Measurements from ENCODE around the gene DNAJA1. TPM values are rescaled to one million over a fixed set of nuclear protein-coding genes. Genes with fewer than 3 reads are reported as not detected.
"Not testable (repeated sequence)": the region's sequence is repeated elsewhere in the genome, so short reads cannot be mapped to it uniquely, and the experiment has no call there.

DNAJA1 gene
- polyA plus RNA-seq (2013, experiment 1 of 4), result 228 TPM
- polyA plus RNA-seq (2013, experiment 2 of 4), result 202 TPM
- 154 TPM for polyA plus RNA-seq (2013, experiment 3 of 4)
- polyA plus RNA-seq (2013, experiment 4 of 4), result 171 TPM

DNA sequence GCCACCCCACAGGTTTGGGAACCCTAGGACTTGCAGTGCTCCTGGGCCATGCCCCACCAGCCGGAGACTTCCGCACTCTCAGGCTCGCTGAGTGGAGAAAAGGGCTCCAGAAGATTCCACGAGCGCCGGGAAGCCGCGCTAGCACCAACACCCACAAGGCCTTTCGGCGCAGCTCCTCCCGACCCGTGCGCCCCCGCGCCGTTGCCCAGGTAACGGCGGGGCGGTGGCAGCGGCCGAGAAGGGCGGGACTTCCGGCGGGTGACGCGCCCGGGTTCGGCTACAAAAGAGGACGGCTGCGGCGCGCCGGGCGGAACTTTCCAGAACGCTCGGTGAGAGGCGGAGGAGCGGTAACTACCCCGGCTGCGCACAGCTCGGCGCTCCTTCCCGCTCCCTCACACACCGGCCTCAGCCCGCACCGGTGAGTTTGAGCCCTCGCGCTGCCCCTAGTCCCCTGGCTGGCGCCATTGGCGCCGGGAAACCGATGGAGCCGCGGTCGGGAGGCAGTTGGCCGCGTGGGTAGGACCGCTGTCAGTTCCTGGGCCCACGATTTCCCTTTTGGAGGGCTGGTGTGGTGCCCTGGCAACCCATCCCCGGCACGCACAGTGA lies at the start of gene DNAJA1:
DNAJA1 (plus strand) TSS at position 308 of the 606 bp plus-strand sequence. CDS start 1,212 bp downstream, outside the sequence.
- Histone ChIP-seq H3K4me3 (ENCODE audit: insufficient read depth, low read depth, low read length) (peak within 1 kb of the TSS; percentile 100), H3K36me3 (ENCODE audit: control insufficient read depth, insufficient read depth, low read length) (peaks cover 7% of the 10 kb centered on the region), H3K9me3 (ENCODE audit: control insufficient read depth, low read length) (no peaks in the 10 kb centered on the region), H3K27me3 (ENCODE audit: control insufficient read depth, insufficient read depth, low read length, poor library complexity, severe bottlenecking) (no peaks in the 10 kb centered on the region), H3K4me1 (ENCODE audit: control insufficient read depth, insufficient read depth, low read length) (peaks cover 5% of the 10 kb centered on the region), H3K27ac (ENCODE audit: insufficient read depth, low read depth, low read length, poor library complexity, severe bottlenecking) (peak within 1 kb of the TSS; percentile 97)
- 0% methylated on average over 61 of the region's 61 CpGs for WGBS, 2 experiments

DNA sequence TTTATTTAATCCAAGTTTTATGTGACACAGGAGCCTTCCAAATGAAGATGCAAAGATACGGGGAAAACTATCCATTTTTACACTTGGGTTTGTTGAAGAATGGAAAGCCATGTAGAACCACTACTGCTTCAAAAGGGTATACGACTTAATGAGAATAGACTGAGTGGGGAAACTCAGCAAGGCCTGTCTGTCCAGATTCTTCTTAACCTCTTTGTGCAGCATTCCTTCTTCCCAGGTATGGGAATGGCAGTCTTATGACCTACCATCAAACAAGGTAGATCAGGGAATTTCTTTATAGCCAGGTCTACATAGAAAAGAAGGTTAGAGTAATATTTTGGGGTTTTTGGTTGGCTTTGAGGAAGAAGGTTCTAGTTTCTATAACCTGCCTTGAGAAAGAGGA lies 47.0 kb upstream of the DNAJA1 start:
- H3K36me3 ChIP-seq (ENCODE audit: control insufficient read depth, insufficient read depth, low read length), result peaks cover 13% of the 10 kb centered on the region
- 95 to 100% methylated on average over 2 of the region's 2 CpGs for WGBS, 2 experiments

GRCh38 chr9:32986971-32987370 lies 38.1 kb upstream of the DNAJA1 start:
- no peaks in the 10 kb centered on the region for H3K4me1 ChIP-seq (ENCODE audit: control insufficient read depth, insufficient read depth, low read length)
- no peaks in the 10 kb centered on the region for H3K27me3 ChIP-seq (ENCODE audit: control insufficient read depth, insufficient read depth, low read length, poor library complexity, severe bottlenecking)
- no peak overlapping the region for H3K4me3 ChIP-seq (ENCODE audit: insufficient read depth, low read depth, low read length)
- H3K27ac ChIP-seq (ENCODE audit: insufficient read depth, low read depth, low read length, poor library complexity, severe bottlenecking), result no peak overlapping the region
- WGBS, 2 experiments, result 94 to 95% methylated on average over 4 of the region's 4 CpGs
- H3K36me3 ChIP-seq (ENCODE audit: control insufficient read depth, insufficient read depth, low read length), result peaks cover 34% of the 10 kb centered on the region
- no peaks in the 10 kb centered on the region for H3K9me3 ChIP-seq (ENCODE audit: control insufficient read depth, low read length)

More for the DNA sequence above, 47.0 kb upstream of the DNAJA1 start:
- H3K4me3 ChIP-seq (ENCODE audit: insufficient read depth, low read depth, low read length), result no peak overlapping the region
- H3K27ac ChIP-seq (ENCODE audit: insufficient read depth, low read depth, low read length, poor library complexity, severe bottlenecking), result no peak overlapping the region
- no peaks in the 10 kb centered on the region for H3K9me3 ChIP-seq (ENCODE audit: control insufficient read depth, low read length)
- no peaks in the 10 kb centered on the region for H3K27me3 ChIP-seq (ENCODE audit: control insufficient read depth, insufficient read depth, low read length, poor library complexity, severe bottlenecking)
- no peaks in the 10 kb centered on the region for H3K4me1 ChIP-seq (ENCODE audit: control insufficient read depth, insufficient read depth, low read length)

GRCh38 chr9:32989660-32990059 lies 35.4 kb upstream of the DNAJA1 start:
- Histone ChIP-seq H3K27me3 (ENCODE audit: control insufficient read depth, insufficient read depth, low read length, poor library complexity, severe bottlenecking) (no peaks in the 10 kb centered on the region), H3K9me3 (ENCODE audit: control insufficient read depth, low read length) (no peaks in the 10 kb centered on the region), H3K4me1 (ENCODE audit: control insufficient read depth, insufficient read depth, low read length) (no peaks in the 10 kb centered on the region), H3K4me3 (ENCODE audit: insufficient read depth, low read depth, low read length) (no peak overlapping the region), H3K36me3 (ENCODE audit: control insufficient read depth, insufficient read depth, low read length) (peaks cover 34% of the 10 kb centered on the region), H3K27ac (ENCODE audit: insufficient read depth, low read depth, low read length, poor library complexity, severe bottlenecking) (no peak overlapping the region)
- WGBS, 2 experiments, result 92 to 96% methylated on average over 8 of the region's 8 CpGs

DNA sequence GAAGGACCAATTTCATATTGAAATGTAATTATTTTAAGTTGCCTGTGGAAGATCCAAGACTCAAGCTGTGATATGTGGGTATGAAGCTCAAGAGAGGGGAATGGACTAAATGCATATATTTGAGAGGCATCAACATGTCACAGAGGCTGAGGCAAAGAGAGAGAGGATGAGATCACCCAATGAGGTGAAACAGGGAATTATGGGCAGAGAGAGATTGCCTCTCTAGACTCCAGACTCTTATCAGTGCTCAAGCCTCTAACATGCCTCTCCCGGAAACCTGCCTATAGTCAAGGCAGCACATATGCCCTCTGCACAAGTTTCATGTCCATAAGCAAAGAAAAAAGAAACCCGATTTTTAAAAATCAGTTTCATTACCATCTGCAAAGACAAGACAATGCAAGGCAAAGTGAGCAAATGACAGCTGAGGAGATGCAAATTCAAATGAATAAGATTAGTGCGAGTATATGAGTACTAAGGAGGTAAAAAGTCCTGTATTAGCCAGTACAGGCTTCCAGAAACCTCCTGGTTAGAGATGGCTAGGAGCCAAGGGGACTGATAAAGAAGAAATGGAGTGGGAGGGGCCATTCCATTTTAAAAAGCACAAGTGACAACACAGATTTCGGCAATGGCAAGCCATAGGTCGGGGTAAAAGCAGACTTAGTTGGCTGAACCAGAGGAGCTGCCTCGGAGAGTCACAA lies 33.0 kb upstream of the DNAJA1 start:
- 92 to 93% methylated on average over 6 of the region's 6 CpGs for WGBS, 2 experiments
- H3K4me3 ChIP-seq (ENCODE audit: insufficient read depth, low read depth, low read length), result no peak overlapping the region
- no peaks in the 10 kb centered on the region for H3K9me3 ChIP-seq (ENCODE audit: control insufficient read depth, low read length)
- H3K4me1 ChIP-seq (ENCODE audit: control insufficient read depth, insufficient read depth, low read length), result no peaks in the 10 kb centered on the region
- no peaks in the 10 kb centered on the region for H3K27me3 ChIP-seq (ENCODE audit: control insufficient read depth, insufficient read depth, low read length, poor library complexity, severe bottlenecking)
- peaks cover 22% of the 10 kb centered on the region for H3K36me3 ChIP-seq (ENCODE audit: control insufficient read depth, insufficient read depth, low read length)
- H3K27ac ChIP-seq (ENCODE audit: insufficient read depth, low read depth, low read length, poor library complexity, severe bottlenecking), result no peak overlapping the region

DNA sequence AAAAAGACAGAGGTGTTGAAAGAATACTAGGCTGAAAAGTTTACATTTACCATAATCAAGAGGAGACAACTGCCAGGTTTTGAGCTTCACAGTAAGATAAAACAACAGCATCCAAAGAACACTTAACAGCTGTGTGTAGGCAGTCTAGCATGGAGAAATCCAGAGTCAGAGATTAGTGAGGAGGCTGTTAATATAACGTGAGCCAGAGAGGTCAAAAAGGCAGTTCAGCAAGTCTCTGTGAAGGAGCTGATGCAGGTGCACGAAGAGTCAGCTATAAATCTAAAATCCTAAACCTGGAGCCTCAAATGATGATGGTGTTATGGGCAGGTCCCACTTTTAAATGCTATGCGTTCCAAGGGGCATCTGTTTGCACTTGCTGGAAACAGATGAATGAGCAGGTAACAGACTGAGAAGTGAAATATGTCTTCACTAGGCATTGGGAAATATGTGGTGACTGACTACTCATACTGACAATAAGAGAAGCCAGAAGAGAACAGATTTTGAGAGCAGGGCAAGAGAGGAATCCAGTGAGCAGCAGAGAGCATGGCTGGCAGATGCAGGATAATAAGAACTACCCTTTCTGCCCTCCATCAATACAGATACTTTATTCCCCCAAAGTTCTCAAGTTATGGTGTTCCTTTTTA lies 32.4 kb upstream of the DNAJA1 start:
- no peak overlapping the region for H3K4me3 ChIP-seq (ENCODE audit: insufficient read depth, low read depth, low read length)
- 90 to 95% methylated on average over 3 of the region's 3 CpGs for WGBS, 2 experiments
- H3K4me1 ChIP-seq (ENCODE audit: control insufficient read depth, insufficient read depth, low read length), result no peaks in the 10 kb centered on the region
- no peak overlapping the region for H3K27ac ChIP-seq (ENCODE audit: insufficient read depth, low read depth, low read length, poor library complexity, severe bottlenecking)
- no peaks in the 10 kb centered on the region for H3K9me3 ChIP-seq (ENCODE audit: control insufficient read depth, low read length)
- H3K36me3 ChIP-seq (ENCODE audit: control insufficient read depth, insufficient read depth, low read length), result peaks cover 16% of the 10 kb centered on the region
- H3K27me3 ChIP-seq (ENCODE audit: control insufficient read depth, insufficient read depth, low read length, poor library complexity, severe bottlenecking), result no peaks in the 10 kb centered on the region

DNA sequence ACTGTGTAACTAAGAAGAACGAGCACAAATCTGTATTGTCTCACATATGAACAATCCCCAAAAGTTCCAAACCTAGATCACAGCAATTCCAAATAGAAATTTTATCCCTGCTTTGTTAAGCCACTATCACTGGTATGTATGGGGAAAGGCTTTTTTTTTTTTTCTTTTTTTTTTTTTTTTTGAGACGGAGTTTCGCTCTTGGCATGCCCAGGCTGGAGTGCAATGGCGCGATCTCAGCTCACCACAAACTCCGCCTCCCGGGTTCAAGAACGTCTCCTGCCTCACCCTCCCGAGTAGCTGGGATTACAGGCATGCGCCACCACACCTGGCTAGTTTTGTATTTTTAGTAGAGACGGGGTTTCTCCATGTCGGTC lies 24.4 kb upstream of the DNAJA1 start:
- not testable (repeated sequence) for H3K9me3 ChIP-seq (ENCODE audit: control insufficient read depth, low read length); H3K27me3 ChIP-seq (ENCODE audit: control insufficient read depth, insufficient read depth, low read length, poor library complexity, severe bottlenecking); H3K36me3 ChIP-seq (ENCODE audit: control insufficient read depth, insufficient read depth, low read length); H3K4me1 ChIP-seq (ENCODE audit: control insufficient read depth, insufficient read depth, low read length)
- Histone ChIP-seq H3K27ac (ENCODE audit: insufficient read depth, low read depth, low read length, poor library complexity, severe bottlenecking) (peak overlapping the region; percentile 89), H3K4me3 (ENCODE audit: insufficient read depth, low read depth, low read length) (peak overlapping the region; percentile 87)
- WGBS, 2 experiments, result 14 to 21% methylated on average over 11 to 12 of the region's 12 CpGs

GRCh38 chr9:33005335-33005734 lies 19.7 kb upstream of the DNAJA1 start:
- not testable (repeated sequence) for H3K4me3 ChIP-seq (ENCODE audit: insufficient read depth, low read depth, low read length); H3K27me3 ChIP-seq (ENCODE audit: control insufficient read depth, insufficient read depth, low read length, poor library complexity, severe bottlenecking); H3K4me1 ChIP-seq (ENCODE audit: control insufficient read depth, insufficient read depth, low read length); H3K36me3 ChIP-seq (ENCODE audit: control insufficient read depth, insufficient read depth, low read length); H3K27ac ChIP-seq (ENCODE audit: insufficient read depth, low read depth, low read length, poor library complexity, severe bottlenecking); H3K9me3 ChIP-seq (ENCODE audit: control insufficient read depth, low read length)

DNA sequence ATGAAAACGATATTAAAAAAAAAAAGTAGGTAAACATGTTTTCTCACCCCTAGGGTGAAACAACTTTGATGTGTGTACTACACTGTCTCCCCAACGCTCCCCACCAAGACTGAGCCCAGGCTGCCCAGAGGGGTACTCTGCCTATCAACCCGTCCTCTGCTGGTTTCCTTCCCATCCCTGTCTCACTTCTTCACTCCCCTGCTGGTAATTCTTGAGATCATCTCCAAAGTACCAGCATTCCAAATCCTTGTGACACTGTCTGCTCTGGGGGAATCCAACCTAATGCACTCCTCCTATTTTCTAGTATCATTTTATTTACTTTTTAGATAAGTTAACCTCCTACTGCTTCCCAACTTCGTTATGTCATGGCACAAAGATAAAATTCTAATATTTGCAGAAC lies 17.3 kb upstream of the DNAJA1 start:
- no peak overlapping the region for H3K27ac ChIP-seq (ENCODE audit: insufficient read depth, low read depth, low read length, poor library complexity, severe bottlenecking)
- no peaks in the 10 kb centered on the region for H3K9me3 ChIP-seq (ENCODE audit: control insufficient read depth, low read length)
- WGBS, 2 experiments, result 93% methylated on average over 3 to 4 of the region's 4 CpGs
- H3K36me3 ChIP-seq (ENCODE audit: control insufficient read depth, insufficient read depth, low read length), result no peaks in the 10 kb centered on the region
- H3K27me3 ChIP-seq (ENCODE audit: control insufficient read depth, insufficient read depth, low read length, poor library complexity, severe bottlenecking), result no peaks in the 10 kb centered on the region
- no peaks in the 10 kb centered on the region for H3K4me1 ChIP-seq (ENCODE audit: control insufficient read depth, insufficient read depth, low read length)
- H3K4me3 ChIP-seq (ENCODE audit: insufficient read depth, low read depth, low read length), result no peak overlapping the region

DNA sequence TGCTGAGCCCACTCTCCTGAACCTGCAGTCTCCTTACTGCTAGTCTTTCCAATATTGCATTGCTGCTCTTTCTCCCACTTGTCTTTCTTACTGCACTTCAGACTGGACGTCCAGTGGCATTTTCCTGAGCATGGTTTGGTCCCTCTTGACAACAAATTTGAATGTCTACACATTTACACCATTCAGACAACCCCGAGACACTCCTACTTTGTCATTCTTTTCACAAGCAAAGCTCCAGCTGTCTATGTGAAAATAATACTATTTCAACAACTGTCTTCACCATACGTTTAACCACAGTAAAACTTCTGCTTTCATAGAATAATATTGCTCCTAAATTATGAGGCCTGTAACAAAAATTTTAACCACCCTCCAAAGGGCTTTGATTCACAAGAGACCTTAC lies 13.2 kb upstream of the DNAJA1 start:
- no peak overlapping the region for H3K4me3 ChIP-seq (ENCODE audit: insufficient read depth, low read depth, low read length)
- H3K27me3 ChIP-seq (ENCODE audit: control insufficient read depth, insufficient read depth, low read length, poor library complexity, severe bottlenecking), result no peaks in the 10 kb centered on the region
- H3K27ac ChIP-seq (ENCODE audit: insufficient read depth, low read depth, low read length, poor library complexity, severe bottlenecking), result no peak overlapping the region
- WGBS, 2 experiments, result 87 to 93% methylated on average over 3 of the region's 3 CpGs
- no peaks in the 10 kb centered on the region for H3K4me1 ChIP-seq (ENCODE audit: control insufficient read depth, insufficient read depth, low read length)
- no peaks in the 10 kb centered on the region for H3K36me3 ChIP-seq (ENCODE audit: control insufficient read depth, insufficient read depth, low read length)
- H3K9me3 ChIP-seq (ENCODE audit: control insufficient read depth, low read length), result no peaks in the 10 kb centered on the region
